ENCODE measurements around the gene GK2.

GK2 gene

DNA sequence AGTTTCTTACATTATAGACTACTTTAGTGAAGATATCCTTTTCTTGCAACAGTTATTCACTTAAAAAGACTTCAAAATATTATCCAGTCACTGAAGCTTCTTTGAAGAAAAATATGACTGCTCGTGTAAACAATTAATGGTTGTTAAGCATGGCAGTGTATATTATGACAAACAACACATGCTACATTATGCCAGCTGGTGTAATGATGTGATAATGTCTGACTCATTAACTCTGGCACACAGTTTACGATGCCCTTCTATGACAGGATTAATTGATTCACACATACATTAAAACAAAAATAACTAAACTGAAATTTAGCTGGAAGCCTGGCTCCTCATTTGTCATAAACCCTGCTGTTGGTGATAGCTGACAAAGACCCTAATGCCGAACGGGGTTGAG is 22.4 kb downstream of the GK2 start:
- DNase-seq (ENCODE audit: low read depth in 3 of 3): no peak

DNA sequence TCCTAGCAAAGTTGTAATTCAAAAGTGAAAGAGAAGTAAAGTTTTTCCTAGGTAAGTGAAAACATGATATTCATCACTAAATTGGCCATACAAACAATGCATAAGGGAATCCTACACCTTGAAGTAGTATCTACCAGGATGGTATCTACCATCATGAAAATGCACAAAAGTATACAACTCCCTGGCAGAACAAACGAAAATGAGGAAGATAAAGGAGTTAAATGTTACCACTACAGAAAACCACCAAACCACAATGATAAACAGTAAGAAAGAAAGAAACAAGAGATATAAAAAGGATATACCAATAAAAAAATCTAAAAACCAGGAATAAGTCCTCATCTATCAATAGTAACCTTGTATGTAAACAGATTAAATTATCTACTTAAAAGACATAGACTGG is 26.9 kb downstream of the GK2 start:
- no peak for DNase-seq (ENCODE audit: low read depth in 3 of 3)

DNA sequence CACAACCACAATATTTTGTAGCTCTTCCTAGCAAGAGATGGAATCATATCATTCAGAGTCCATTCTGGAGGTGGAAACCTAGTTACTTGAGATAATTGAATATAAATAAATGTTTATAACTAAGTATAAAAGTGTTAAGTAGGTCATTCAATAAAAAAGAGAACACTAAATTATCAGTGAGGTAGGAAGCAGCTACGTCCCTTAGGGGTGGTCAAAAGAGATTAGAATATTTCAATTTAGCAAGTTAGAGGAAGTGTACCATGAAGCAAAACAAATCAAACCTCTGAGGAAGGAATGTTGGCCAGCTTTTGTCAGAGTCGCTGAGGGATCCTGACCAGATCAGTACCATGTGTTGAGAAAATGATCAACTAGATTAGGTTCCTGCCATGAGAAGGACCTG is 38.0 kb downstream of the GK2 start:
- DNase-seq (ENCODE audit: low read depth in 3 of 3): no peak

DNA sequence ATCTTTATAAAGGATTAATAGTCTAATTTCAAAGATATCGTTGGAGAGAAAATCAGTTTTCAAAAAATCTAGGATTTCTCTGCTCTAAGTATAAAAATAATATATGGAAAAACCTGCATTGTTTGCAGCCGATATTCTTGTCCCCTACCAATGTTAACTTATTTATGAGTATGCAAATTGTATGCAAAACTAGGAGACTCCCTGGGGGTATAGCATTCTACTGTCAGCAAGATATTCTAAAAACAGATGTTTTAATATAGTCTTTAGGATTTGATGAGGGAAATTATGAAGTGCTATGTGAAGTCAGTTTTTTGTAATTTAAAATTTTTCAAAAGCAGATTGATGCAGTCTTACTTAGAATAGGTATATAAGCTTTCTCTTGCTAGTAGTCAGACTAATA is 40.9 kb downstream of the GK2 start:
- DNase-seq (ENCODE audit: low read depth in 3 of 3): no peak

DNA sequence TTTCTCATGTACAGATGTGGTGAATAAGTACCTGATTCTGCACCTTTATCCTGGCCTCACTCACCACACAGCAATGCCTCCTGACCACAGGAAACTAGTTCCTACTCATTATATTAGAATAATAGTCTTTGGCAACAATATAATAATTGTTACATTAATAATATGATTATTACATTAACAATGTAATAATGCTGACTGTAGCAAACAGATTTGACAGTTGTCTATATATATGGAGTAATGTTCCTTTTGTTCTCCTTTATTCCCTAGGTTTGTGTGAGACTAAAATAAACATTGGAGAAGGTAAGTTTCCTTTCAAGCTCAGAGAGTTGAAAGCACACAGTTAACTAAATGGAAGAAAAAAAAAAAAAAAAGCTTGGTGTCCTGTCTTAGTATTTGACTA is 41.6 kb downstream of the GK2 start:
- no peak for DNase-seq (ENCODE audit: low read depth in 3 of 3)

DNA sequence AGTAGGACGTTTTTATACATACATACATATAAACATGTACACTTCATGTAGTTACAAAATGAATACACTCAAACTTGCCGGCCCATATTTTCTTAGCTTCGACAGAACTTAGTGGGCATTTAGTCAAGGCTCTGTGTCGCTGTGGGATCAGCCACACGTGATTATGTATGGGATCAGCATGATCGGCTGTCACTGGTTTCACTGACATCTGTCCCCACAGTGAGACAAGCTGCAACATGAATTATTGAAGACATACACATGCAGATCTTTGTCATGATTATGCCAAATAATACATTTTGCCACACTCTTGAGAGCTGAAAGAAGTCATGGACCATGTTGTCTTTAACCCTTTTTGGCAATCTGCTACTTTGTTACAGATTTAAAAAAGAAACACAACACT is 44.0 kb downstream of the GK2 start:
- no peak for DNase-seq (ENCODE audit: low read depth in 3 of 3)

DNA sequence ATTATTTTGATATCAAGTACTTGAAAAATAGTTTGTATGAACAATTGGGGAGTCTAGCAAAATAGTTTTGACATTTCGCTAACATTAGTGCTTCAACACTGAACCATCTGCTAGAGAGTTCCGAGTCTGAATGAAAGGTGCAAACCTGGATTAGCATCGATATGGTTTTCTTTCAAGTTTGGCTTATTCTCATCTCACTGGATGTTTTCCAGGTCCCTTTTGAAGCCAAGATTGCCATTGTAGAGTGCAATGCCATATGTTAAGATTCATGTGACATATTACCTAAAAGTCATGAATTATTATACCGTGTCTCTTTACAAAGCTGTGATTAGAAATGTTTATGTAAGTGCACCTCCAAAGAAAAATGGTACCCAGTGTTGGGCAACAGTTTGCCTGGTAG is 45.4 kb downstream of the GK2 start:
- DNase-seq (ENCODE audit: low read depth in 3 of 3): no peak

DNA sequence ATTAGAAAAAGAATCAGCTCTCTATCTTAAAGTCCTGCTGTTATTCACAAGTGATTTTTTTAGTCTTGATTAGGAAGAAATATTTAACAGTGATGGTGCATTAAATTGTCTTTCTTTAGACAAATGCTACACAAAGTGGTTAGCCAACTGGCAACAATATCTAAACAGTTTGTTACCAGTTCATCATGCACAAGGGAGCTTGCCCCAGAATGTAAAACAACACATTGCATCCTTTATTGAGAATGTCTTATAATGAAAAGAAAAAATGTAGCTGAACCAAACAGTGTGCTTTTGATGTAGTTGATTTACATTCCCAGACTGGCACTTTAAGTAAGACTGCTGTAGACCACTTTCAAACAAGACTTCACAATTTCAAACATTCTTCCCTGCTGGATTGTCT is 48.0 kb downstream of the GK2 start:
- no peak for DNase-seq (ENCODE audit: low read depth in 3 of 3)

DNA sequence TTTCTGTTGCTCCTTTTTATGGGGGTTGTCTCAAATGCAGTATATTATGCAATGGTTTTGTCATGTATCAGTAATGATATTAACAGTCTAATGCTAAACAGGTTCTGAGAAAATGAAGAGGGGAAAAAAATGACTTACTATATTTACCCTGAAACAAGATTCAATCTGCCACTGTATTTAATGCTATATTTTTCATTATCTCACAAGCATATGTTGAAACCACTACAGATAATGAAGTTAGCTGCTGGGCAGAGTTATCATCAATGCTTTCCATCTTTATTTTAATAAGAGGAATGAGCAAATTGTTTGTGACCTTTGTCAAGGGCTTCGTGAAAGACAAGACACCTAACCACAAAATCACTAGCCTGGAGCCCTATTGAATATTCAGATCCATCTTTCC is 49.6 kb downstream of the GK2 start:
- no peak for DNase-seq (ENCODE audit: low read depth in 3 of 3)

DNA sequence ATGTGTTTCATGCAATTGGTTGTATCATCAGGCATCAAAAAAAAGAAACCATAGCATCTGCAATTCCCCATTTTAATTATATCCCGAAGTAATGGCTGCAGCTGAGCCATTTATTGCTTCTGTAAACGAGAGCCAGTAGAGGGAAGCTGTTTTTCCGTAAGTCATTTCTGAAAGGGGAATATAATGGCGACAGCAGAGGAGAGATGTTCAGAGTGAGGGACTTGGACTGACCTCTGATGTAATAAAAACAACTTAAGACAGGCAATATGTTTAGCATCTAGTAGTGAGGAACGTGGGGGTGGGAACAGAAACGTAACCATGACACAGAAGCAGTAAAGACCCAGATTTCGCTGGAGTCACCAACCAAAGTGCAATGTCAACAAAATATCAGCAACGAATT is 50.7 kb downstream of the GK2 start:
- no peak for DNase-seq (ENCODE audit: low read depth in 3 of 3)

Measured in stimulated activated CD4-positive, alpha-beta T cell treated with anti-CD3 and anti-CD28 coated beads, TNF-alpha, amount 100 ng/mL, for 4 hours (primary cell).